ENCODE results near the gene ENDOV. TPM values are rescaled to one million over a fixed set of nuclear protein-coding genes. Genes with fewer than 3 reads are reported as not detected.
A peak's percentile ranks its signal among the peaks of the same experiment; 100 is the strongest.

ENDOV gene
- total and polyA plus RNA-seq, 2 of the 13 experiments (the other 11 are each of a cell fraction or from before 2014, with no cell fraction given): 15.1 to 17.1 TPM

GRCh38 chr17:80441133-80441578, 26.2 kb downstream of the ENDOV start (continued):
- peak; percentile 63; the same call in 1 of the 2 replicates for TF ChIP-seq GLI4 (CRISPR knock-in tag; IDR thresholded peaks at IDR 0.05; ENCODE audit: borderline replicate concordance)
- TF ChIP-seq SNAPC4 (CRISPR knock-in tag; IDR thresholded peaks at IDR 0.05): peak; percentile 58; the same call in 1 of the 2 replicates
- TF ChIP-seq SOX13 (IDR thresholded peaks at IDR 0.05): no peak
- TF ChIP-seq SOX13 (CRISPR knock-in tag; conservative IDR thresholded peaks at IDR 0.05 in 1 of 2, IDR thresholded peaks at IDR 0.05 in 1 of 2): peak in 1 of 2 experiments; percentile 70; a peak in 2 of 4 replicates
- no peak for TF ChIP-seq ELF4 (CRISPR knock-in tag; IDR thresholded peaks at IDR 0.05; ENCODE audit: borderline replicate concordance)
- 0 out of 2 replicates have a peak, but pooled peaks have one; percentile 35 for TF ChIP-seq ZC3H13 (CRISPR knock-in tag; IDR thresholded peaks at IDR 0.05)
- peak; percentile 71; the same call in 1 of the 2 replicates for TF ChIP-seq BCL3 (CRISPR knock-in tag; IDR thresholded peaks at IDR 0.05)
- TF ChIP-seq EHMT2 (IDR thresholded peaks at IDR 0.05; ENCODE audit: borderline replicate concordance, low read depth, low read length): peak; percentile 88; the same call in 1 of the 2 replicates
- peak; percentile 97; the same call in 1 of the 2 replicates for TF ChIP-seq ZBTB49 (CRISPR knock-in tag; IDR thresholded peaks at IDR 0.05; ENCODE audit: borderline replicate concordance)
- TF ChIP-seq IRF2 (CRISPR knock-in tag; IDR thresholded peaks at IDR 0.05): peak; percentile 84; the same call in 1 of the 2 replicates
- no peak; the same call in 1 of the 2 replicates for TF ChIP-seq HMG20A (CRISPR knock-in tag; IDR thresholded peaks at IDR 0.05; ENCODE audit: borderline replicate concordance)
- TF ChIP-seq KLF15 (CRISPR knock-in tag; IDR thresholded peaks at IDR 0.05; ENCODE audit: borderline replicate concordance): 0 out of 2 replicates have a peak, but pooled peaks have one; percentile 73
- peak; percentile 80; the same call in 1 of the 2 replicates for TF ChIP-seq HOXD1 (CRISPR knock-in tag; IDR thresholded peaks at IDR 0.05)
- no peak for TF ChIP-seq ZNF567 (CRISPR knock-in tag; IDR thresholded peaks at IDR 0.05; ENCODE audit: borderline replicate concordance)
- no peak for TF ChIP-seq KDM1A (CRISPR knock-in tag; IDR thresholded peaks at IDR 0.05)
- TF ChIP-seq PPARG (CRISPR knock-in tag; conservative IDR thresholded peaks at IDR 0.05): peak; percentile 69
- TF ChIP-seq ZNF329 (CRISPR knock-in tag; IDR thresholded peaks at IDR 0.05; ENCODE audit: low read depth): peak; percentile 87
- no peak for TF ChIP-seq SMARCC2 (IDR thresholded peaks at IDR 0.05)
- TF ChIP-seq ATF7-NPFF (CRISPR knock-in tag; IDR thresholded peaks at IDR 0.05; ENCODE audit: low read depth): peak; percentile 84; the same call in 1 of the 2 replicates
- peak; percentile 93; the same call in 1 of the 2 replicates for TF ChIP-seq ZIK1 (CRISPR knock-in tag; IDR thresholded peaks at IDR 0.05; ENCODE audit: borderline replicate concordance, low read depth)
- no peak for TF ChIP-seq ZNF576 (CRISPR knock-in tag; IDR thresholded peaks at IDR 0.05)
